T-helper 9 cell (primary cell): ENCODE results near the gene FALEC.
A peak's percentile ranks its signal among the peaks of the same experiment; 100 is the strongest.
"Not testable (repeated sequence)": the region's sequence is repeated elsewhere in the genome, so short reads cannot be mapped to it uniquely, and the experiment has no call there.

Experiments used
- DNase-seq: peaks from one replicate; pipeline ENCODE4 v3.0.0-alpha.2; 2020

Gene FALEC

GRCh38 chr1:150560576-150561253, 45.2 kb downstream of the FALEC start:
- DNase-seq, result peak; percentile 63

GRCh38 chr1:150561254-150561973, 45.9 kb downstream of the FALEC start:
- DNase-seq, result peak; percentile 37

GRCh38 chr1:150561974-150562445, 46.5 kb downstream of the FALEC start:
- peak; percentile 63 for DNase-seq

- peak; percentile 51 for DNase-seq
Measured at GRCh38 chr1:150562446-150563339, 47.1 kb downstream of the FALEC start.

GRCh38 chr1:150563340-150564038, 47.9 kb downstream of the FALEC start:
- no peak for DNase-seq

GRCh38 chr1:150564051-150564991, 48.8 kb downstream of the FALEC start:
- no peak for DNase-seq

GRCh38 chr1:150565240-150565991, 49.9 kb downstream of the FALEC start:
- DNase-seq, result not testable (repeated sequence)

GRCh38 chr1:150566589-150567340, 51.2 kb downstream of the FALEC start:
- DNase-seq, result no peak

GRCh38 chr1:150567341-150567716, 51.8 kb downstream of the FALEC start:
- no peak for DNase-seq

- DNase-seq, result no peak
Measured at GRCh38 chr1:150567717-150568593, 52.4 kb downstream of the FALEC start.

- DNase-seq, result no peak
Measured at GRCh38 chr1:150568594-150568966, 53.0 kb downstream of the FALEC start.

- no peak for DNase-seq
Measured at GRCh38 chr1:150572918-150573647, 57.5 kb downstream of the FALEC start.

- not testable (repeated sequence) for DNase-seq
Measured at GRCh38 chr1:150573648-150574071, 58.1 kb downstream of the FALEC start.

GRCh38 chr1:150574260-150575071, 58.9 kb downstream of the FALEC start:
- no peak for DNase-seq

GRCh38 chr1:150575072-150575489, 59.5 kb downstream of the FALEC start:
- no peak for DNase-seq

GRCh38 chr1:150575518-150576366, 60.2 kb downstream of the FALEC start:
- no peak for DNase-seq
